HepG2 (cell line): ENCODE data around the gene CTDSPL2.
A peak's percentile ranks its signal among the peaks of the same experiment; 100 is the strongest.

Experiments
- ARNT2 ChIP-seq: sonication (generic); formaldehyde crosslinking; IDR thresholded peaks from 2 replicates; pipeline ENCODE4 v1.8.0; 2022; ENCODE audit warnings: mild to moderate bottlenecking, low read depth, missing genetic modification reagents, moderate library complexity
- CTCF ChIP-seq: sonication (generic); formaldehyde crosslinking; IDR thresholded peaks from 2 replicates; pipeline ENCODE4 v1.5.0; 2020; ENCODE audit warnings: mild to moderate bottlenecking, missing genetic modification reagents, moderate library complexity
- GTF2F1 ChIP-seq: fragments of 150-350 bp; IDR thresholded peaks from 2 replicates; pipeline ENCODE4 v1.6.1; 2014; ENCODE audit warnings: low read length
- PLSCR1 ChIP-seq: sonication (generic); formaldehyde crosslinking; IDR thresholded peaks from 2 replicates; pipeline ENCODE4 v1.5.0; 2020; ENCODE audit warnings: missing genetic modification reagents, mild to moderate bottlenecking, borderline replicate concordance
- POLR2G ChIP-seq: fragments of 200-400 bp; formaldehyde crosslinking; IDR thresholded peaks from 2 replicates; pipeline ENCODE4 v1.6.1; 2018; ENCODE audit warnings: mild to moderate bottlenecking, low read depth, low read length, moderate library complexity
- PTBP1 ChIP-seq: fragments of 200-400 bp; formaldehyde crosslinking; IDR thresholded peaks from 2 replicates; pipeline ENCODE4 v1.6.1; 2018; ENCODE audit warnings: low read length, low read depth; ENCODE audit not compliant: poor library complexity, severe bottlenecking
- SMAD9 ChIP-seq: sonication (generic); formaldehyde crosslinking; IDR thresholded peaks from 2 replicates; pipeline ENCODE4 v1.5.1; 2020; ENCODE audit warnings: mild to moderate bottlenecking, missing genetic modification reagents
- ZBTB2 ChIP-seq: sonication (generic); formaldehyde crosslinking; IDR thresholded peaks from 2 replicates; pipeline ENCODE4 v1.8.0; 2022; ENCODE audit warnings: low read depth, missing genetic modification reagents
- ZBTB38 ChIP-seq: sonication (generic); formaldehyde crosslinking; IDR thresholded peaks from 2 replicates; pipeline ENCODE4 v1.5.1; 2020; ENCODE audit warnings: mild to moderate bottlenecking, missing genetic modification reagents
- ZNF24 ChIP-seq: fragments of 450-650 bp; IDR thresholded peaks from 2 replicates; pipeline ENCODE4 v1.6.1; 2017; ENCODE audit warnings: antibody characterized with exemption, mild to moderate bottlenecking
- ZNF598 ChIP-seq: sonication (generic); formaldehyde crosslinking; IDR thresholded peaks from 2 replicates; pipeline ENCODE4 v1.5.1; 2020; ENCODE audit warnings: mild to moderate bottlenecking, missing genetic modification reagents, borderline replicate concordance
- ZNF646 ChIP-seq: sonication (generic); formaldehyde crosslinking; IDR thresholded peaks from 2 replicates; pipeline ENCODE4 v1.9.0; 2021; ENCODE audit warnings: mild to moderate bottlenecking, missing genetic modification reagents
- ZNF687 ChIP-seq: sonication (generic); formaldehyde crosslinking; IDR thresholded peaks from 2 replicates; pipeline ENCODE4 v1.5.1; 2020; ENCODE audit warnings: mild to moderate bottlenecking, missing genetic modification reagents, moderate library complexity

GRCh38 chr15:44545913-44546802 is 118.7 kb downstream of the CTDSPL2 start:
- TF ChIP-seq POLR2G: no peak
- no peak for TF ChIP-seq ZNF598
- TF ChIP-seq ARNT2 (CRISPR knock-in tag): no peak
- no peak for TF ChIP-seq ZBTB38 (CRISPR knock-in tag)
- TF ChIP-seq GTF2F1: no peak
- TF ChIP-seq PLSCR1 (CRISPR knock-in tag): no peak
- no peak for TF ChIP-seq ZNF24
- no peak for TF ChIP-seq PTBP1
- TF ChIP-seq ZBTB2 (CRISPR knock-in tag): no peak
- peak; percentile 30; the same call in 1 of the 2 replicates for TF ChIP-seq CTCF (CRISPR knock-in tag)
- no peak for TF ChIP-seq ZNF646 (CRISPR knock-in tag)
- no peak for TF ChIP-seq ZNF687 (CRISPR knock-in tag)
- TF ChIP-seq SMAD9: no peak
